ENCODE measurements around the gene PHACTR1. TPM values are rescaled to one million over a fixed set of nuclear protein-coding genes. Genes with fewer than 3 reads are reported as not detected.

The PHACTR1 gene
- total and polyA plus RNA-seq, 8 donors, result 1.4 to 12.4 (median 9.3) TPM

GRCh38 chr6:13139119-13139518, 422.6 kb downstream of the PHACTR1 start:
- Histone ChIP-seq H3K4me3 (no peak overlapping the region), H3K9me3 (no peaks in the 10 kb centered on the region), H3K27ac (no peak overlapping the region), H3K36me3 (no peaks in the 10 kb centered on the region), H3K27me3 (no peaks in the 10 kb centered on the region), H3K4me1 (peaks cover 0 to 7% (median 0%) of the 10 kb centered on the region in 3 donors)
- 88 to 89% methylated on average over 2 of the region's 2 CpGs for WGBS, 2 donors
- intact Hi-C loops (cut with DNase I), result no loop called here
- TF ChIP-seq, protein P1, sequence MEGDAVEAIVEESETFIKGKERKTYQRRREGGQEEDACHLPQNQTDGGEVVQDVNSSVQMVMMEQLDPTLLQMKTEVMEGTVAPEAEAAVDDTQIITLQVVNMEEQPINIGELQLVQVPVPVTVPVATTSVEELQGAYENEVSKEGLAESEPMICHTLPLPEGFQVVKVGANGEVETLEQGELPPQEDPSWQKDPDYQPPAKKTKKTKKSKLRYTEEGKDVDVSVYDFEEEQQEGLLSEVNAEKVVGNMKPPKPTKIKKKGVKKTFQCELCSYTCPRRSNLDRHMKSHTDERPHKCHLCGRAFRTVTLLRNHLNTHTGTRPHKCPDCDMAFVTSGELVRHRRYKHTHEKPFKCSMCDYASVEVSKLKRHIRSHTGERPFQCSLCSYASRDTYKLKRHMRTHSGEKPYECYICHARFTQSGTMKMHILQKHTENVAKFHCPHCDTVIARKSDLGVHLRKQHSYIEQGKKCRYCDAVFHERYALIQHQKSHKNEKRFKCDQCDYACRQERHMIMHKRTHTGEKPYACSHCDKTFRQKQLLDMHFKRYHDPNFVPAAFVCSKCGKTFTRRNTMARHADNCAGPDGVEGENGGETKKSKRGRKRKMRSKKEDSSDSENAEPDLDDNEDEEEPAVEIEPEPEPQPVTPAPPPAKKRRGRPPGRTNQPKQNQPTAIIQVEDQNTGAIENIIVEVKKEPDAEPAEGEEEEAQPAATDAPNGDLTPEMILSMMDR (IDR thresholded peaks at IDR 0.05), result no peak
- FAIRE-seq (no peak), DNase-seq (no peak), ATAC-seq (no peak)

DNA sequence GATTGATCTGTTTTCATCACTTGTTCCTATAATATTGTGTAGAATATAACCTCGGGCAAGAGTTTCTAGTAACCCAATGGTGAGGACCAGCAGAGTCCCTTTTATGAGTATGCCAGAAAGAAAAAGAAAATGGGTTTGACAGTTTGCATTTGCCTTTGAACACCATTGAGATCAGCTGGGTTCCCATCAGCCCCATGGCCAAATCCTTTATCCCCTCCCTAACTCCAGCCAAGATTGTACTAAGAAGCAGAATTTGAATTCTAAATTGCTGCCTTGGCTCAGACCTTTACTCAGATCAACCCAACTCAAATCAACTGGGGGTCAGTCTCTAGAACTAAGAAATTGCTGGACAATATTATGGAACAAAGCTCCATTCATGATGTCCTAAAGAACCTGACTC, 424.4 kb downstream of the PHACTR1 start:
- no peak for ATAC-seq
- no peak for FAIRE-seq
- intact Hi-C loops (cut with DNase I), result no loop called here
- 90 to 95% methylated on average over 1 of the region's 1 CpG for WGBS, 2 donors
- Histone ChIP-seq H3K4me3 (no peak overlapping the region), H3K4me1 (peaks cover 6 to 12% (median 9%) of the 10 kb centered on the region in 3 donors), H3K27me3 (no peaks in the 10 kb centered on the region), H3K27ac (no peak overlapping the region), H3K36me3 (no peaks in the 10 kb centered on the region), H3K9me3 (no peaks in the 10 kb centered on the region)
- DNase-seq, result no peak
- TF ChIP-seq, protein P1 (IDR thresholded peaks at IDR 0.05), result no peak

GRCh38 chr6:13141387-13141786, 424.8 kb downstream of the PHACTR1 start:
- ATAC-seq (no peak), DNase-seq (no peak), FAIRE-seq (no peak)
- H3K36me3 ChIP-seq, result no peaks in the 10 kb centered on the region
- peaks cover 9 to 13% (median 12%) of the 10 kb centered on the region in 3 donors for H3K4me1 ChIP-seq
- H3K27me3 ChIP-seq, result no peaks in the 10 kb centered on the region
- intact Hi-C loops (cut with DNase I), result no loop called here
- WGBS, 2 donors, result 91% methylated on average over 7 of the region's 7 CpGs
- no peak overlapping the region for H3K4me3 ChIP-seq
- no peaks in the 10 kb centered on the region for H3K9me3 ChIP-seq
- no peak overlapping the region for H3K27ac ChIP-seq
- TF ChIP-seq, protein P1 (IDR thresholded peaks at IDR 0.05), result no peak

GRCh38 chr6:13142611-13143010, 426.0 kb downstream of the PHACTR1 start:
- Histone ChIP-seq H3K4me1 (peaks cover 12 to 16% (median 16%) of the 10 kb centered on the region in 3 donors), H3K9me3 (no peaks in the 10 kb centered on the region), H3K27me3 (no peaks in the 10 kb centered on the region), H3K4me3 (no peak overlapping the region), H3K36me3 (no peaks in the 10 kb centered on the region), H3K27ac (no peak overlapping the region)
- no peak for ATAC-seq
- no peak for DNase-seq
- FAIRE-seq, result no peak
- 90 to 96% methylated on average over 3 of the region's 3 CpGs for WGBS, 2 donors
- TF ChIP-seq, protein P1 (IDR thresholded peaks at IDR 0.05), result no peak
- intact Hi-C loops (cut with DNase I), result no loop called here

GRCh38 chr6:13146442-13146841, 429.9 kb downstream of the PHACTR1 start:
- no peak overlapping the region for H3K4me3 ChIP-seq
- ATAC-seq, result peak; percentile 84 to 90 (median 86)
- no peaks in the 10 kb centered on the region for H3K9me3 ChIP-seq
- intact Hi-C loops (cut with DNase I), result no loop called here
- 14 to 15% methylated on average over 3 of the region's 3 CpGs for WGBS, 2 donors
- peaks cover 9 to 16% (median 12%) of the 10 kb centered on the region in 3 donors for H3K4me1 ChIP-seq
- H3K36me3 ChIP-seq, result no peaks in the 10 kb centered on the region
- TF ChIP-seq, protein P1 (IDR thresholded peaks at IDR 0.05), result no peak
- no peaks in the 10 kb centered on the region for H3K27me3 ChIP-seq
- H3K27ac ChIP-seq, result no peak overlapping the region
- DNase-seq, result peak in 2 of 6 donors; percentile 14 to 25
- no peak for FAIRE-seq

All from pancreas (tissue), 10 donors.